Endothelial cell of hepatic sinusoid (primary cell): ENCODE data around the gene VSIG2.

Experiments used
- in situ Hi-C: cut with HindIII; loops from 2 replicates; pipeline ENCODE4 v1.10.0; 2017; ENCODE audit warnings: low sequenced_read_pairs

Gene VSIG2

DNA sequence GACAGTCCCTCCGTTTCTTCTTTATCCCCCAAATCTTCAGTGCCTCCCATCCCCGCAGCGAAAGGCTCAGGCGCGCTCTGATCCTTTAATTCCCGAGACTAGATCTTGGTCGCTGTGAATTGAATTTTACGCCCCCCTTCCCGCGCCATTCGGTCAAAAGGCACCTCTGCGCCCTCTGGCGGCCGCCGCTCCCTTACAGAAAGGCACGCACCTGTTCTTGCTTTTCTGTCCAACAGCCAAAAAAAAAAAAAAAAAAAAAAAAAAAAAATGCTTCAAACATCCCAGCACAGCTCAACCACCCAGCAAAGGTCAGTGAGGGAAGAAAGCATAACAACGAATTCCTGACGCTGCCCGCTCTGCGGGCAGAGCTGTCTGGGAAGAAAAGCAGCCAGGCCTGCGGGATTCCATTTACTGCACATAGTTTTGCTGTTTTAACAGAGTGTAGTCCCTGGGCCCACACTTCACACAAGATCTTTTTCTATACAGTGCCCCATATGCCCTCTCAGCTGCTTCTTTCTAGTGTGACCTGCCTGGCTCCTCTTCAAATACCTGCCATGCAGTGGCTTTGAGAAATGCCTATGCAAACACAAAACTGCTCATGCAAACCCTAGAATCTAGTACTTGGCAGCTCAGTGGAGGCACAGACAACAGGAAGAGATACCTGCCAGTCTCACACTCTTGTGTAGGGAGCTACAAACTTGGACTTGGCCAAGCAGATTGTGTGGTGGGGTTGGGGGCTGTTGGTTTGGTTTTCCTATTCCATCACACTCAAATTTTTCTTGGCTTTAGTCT lies 11.3 kb upstream of the VSIG2 start:
- in situ Hi-C loops, result no loop called here

- in situ Hi-C loops, result no loop called here
Observed at GRCh38 chr11:124762624-124763155, 10.6 kb upstream of the VSIG2 start.

DNA sequence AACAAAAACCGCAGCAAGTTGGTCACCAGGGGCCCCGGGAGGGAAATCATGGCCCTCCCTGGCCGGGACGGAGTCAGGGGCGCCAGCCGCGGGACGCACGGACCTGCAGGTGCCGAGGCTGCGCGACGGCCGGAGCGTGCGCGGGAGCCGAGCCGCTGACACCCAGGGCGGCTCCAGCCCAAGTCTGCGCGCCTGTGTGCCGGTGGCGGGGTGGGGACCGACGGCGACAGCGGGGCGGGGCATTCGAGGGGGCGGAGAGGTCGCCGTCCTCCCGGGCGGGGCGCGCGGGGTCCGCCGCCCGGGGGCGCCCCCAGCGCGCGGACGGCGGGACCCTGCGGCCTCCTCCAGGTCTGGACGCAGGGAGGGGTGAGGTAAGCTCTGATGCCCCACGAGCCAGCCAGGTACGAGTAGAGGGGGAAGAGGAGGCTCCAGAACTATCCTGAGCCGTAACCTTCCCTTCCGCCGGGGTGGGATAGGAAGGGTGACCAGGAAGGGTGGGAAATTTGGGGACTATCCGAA lies 10.1 kb upstream of the VSIG2 start, which contains the start of gene ESAM:
ESAM (minus strand) TSS at position 186 of the 519 bp plus-strand sequence; CDS start at position 50, 136 bp downstream.
- in situ Hi-C loops, result no loop called here

DNA sequence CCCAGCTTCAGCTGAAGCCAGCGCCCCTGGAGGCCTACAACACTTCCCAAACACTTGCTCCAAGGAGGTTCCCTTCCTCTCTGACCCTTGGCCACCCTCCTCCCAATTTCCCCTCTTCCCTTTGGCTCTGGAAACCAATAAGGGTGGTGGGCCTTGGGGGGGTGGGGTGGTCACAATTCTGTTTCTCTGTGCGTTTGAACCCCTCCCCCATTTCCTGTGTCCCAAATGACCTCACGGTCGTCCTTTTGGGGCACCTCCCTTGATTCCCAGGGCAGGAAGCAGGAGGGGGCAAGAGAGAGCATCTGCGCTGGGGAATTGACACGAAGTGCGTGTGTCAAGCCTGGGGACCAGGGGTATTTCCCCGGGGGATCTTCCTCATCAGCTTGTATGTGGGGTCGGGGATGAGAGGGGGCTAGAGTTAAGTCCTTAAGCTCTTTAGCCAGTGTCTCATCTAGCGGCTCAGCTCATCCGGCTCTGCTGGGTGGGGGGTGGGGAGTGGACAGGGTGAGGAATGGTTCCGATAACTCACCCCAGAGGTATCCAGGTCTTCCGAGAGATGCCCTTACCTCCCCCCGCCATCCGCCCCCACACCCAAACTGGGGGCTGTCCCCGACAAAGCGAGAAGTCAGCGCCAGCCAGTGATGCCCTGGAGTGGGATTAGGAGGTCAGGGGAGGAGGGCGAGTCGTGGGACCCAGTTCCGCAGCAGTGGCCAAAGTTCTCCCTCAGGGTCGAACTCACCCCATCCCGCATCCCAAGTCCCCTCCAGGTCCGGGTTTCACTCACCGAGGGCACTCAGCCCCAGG lies 9.4 kb upstream of the VSIG2 start:
- in situ Hi-C loops, result no loop called here

- in situ Hi-C loops, result no loop called here
Observed at GRCh38 chr11:124760806-124761205, 8.8 kb upstream of the VSIG2 start.

DNA sequence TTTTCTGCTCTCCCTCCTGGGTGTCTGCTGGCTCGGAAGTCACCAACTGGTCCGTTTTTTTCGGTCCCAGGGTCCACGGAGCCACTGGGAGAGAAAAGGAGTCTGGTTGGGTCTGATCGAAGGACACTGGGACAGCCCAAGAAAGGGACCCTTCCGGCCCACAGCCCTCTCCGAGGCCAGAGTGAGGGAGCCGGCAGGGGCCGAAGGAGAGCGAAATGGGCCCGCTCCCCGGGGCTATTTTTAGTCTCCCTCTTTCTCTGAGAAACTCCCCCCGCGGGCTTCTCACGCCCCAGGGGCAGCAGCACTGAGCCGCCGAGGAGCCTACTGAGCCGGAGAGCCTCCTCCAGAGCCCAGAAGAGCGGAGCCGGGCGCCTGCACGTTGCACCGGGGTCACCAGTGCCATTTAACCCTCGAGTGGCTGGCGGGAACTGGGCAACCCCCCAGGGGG lies 8.2 kb upstream of the VSIG2 start:
- in situ Hi-C loops, result no loop called here

DNA sequence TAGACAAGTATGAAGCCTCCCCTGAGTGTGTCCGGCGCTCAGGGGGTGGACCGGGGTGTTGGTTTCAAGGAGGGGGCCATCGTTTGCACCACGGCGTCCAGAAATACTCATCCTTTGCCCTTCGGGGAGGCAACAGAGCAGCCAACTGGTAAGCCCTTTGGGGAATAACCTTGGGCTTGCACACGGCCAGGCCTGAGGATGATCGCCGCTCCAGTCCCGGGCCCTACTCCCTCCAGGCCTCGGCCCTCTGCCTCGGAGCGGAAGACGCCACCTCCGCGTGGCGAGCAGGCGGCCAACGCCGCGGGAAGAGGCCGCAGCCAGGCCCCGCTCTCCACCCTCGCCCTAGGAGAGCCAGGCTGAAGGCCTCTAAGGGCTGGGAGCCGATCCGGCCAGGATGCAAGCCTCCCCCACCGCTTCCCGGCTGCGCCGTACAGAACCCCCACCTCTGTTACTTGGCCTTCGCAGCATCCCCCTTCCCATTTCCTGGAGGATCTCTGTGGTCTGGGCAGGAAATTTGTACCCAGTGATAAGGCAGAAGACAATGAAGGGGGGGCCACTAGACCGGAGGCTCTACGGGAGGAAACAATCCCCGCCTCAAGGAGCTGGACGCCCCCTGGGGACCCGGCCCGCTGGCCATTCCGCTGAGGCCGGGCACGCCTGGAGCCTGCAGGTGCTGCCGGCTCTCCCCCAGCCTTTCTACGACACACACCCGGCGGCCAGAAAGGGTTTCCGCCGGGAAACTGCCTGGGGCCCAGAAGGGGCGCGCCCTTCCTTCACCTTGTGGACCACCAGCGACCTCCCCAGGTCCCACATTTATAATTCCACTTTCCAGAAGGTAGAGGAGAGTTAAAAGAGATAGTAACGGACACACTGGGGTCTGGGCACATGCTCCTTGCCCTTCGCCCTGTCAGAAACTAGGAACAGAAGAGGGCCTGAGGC lies 7.5 kb upstream of the VSIG2 start:
- in situ Hi-C loops, result no loop called here

- in situ Hi-C loops, result no loop called here
Observed at GRCh38 chr11:124758355-124759265, 6.6 kb upstream of the VSIG2 start.

GRCh38 chr11:124757320-124757719 lies 5.3 kb upstream of the VSIG2 start:
- in situ Hi-C loops, result no loop called here

GRCh38 chr11:124756753-124757227 lies 4.7 kb upstream of the VSIG2 start:
- in situ Hi-C loops, result no loop called here

DNA sequence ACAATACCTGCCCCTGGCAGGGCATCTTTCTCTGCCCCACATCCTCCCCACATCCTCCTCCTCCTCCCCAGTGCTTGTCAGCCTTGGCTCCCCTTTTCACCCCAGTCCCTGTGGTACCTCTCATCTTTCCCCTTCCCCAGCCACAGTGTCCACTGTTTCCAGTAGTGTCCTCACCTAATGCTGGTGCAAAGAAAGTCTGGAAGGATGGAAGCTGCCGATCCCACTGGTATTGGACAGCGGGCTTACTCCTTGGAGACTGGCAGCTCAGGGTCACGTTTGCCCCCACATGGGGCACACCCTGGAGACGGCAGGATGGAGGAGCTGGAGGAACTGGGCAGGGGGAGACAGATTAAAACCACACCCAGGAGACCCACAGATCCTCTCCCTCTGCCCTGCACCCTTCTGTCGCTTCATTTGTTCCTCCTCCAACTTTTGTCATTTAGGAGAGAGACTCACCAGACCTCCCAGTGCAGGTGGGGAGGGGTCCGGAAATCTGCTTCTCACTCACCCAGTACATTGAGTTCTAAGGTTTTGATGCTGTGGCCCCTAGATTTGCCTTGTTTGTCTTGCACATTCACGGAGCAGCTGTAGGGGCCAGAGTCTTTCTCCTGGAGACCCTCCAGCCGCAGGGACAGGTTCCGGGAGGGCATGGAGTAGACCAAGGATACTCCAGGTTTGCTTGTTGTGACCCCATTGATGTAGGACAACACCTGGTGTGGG lies 4.1 kb upstream of the VSIG2 start:
- in situ Hi-C loops, result no loop called here

- in situ Hi-C loops, result no loop called here
Observed at GRCh38 chr11:124754710-124755109, 2.7 kb upstream of the VSIG2 start.

DNA sequence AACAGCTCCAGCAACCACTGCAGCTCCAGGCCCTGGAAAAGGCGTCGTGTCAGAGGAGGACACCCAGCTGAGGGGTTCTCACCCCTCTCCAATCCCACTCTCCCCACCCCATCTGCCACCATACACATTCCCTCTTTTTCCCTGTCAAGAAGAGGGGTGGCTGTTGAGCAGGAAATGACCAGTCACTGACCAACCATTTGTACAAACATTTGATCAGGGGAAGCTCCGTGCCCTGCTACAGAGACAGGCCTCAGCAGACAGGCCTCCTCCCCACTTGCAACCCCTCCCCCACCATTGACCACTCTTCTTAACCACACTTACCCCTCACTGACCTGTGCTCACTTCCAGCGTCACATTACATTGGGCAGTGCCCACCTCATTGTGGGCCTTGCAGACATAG lies 2.3 kb upstream of the VSIG2 start:
- in situ Hi-C loops, result no loop called here

DNA sequence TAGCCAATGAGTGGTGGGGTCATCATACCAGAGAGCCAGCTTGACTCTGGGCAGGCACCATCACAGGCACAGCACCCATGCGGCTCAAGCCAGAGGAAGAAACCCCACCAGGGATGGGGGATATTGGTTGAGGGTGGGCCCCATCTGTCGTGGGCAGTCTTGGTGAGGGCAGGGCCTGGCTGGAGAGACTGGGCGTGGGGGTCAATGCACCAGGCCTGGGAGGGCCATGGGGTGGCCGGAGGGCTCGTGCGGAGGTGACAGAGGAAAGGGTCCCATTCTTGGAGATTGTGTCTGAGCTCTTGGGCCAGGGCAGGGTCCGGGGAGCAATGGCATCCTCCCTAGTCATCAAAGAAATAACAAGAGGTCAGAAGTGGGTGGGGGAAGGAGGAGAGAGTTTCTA lies 1.6 kb upstream of the VSIG2 start:
- in situ Hi-C loops, result no loop called here

DNA sequence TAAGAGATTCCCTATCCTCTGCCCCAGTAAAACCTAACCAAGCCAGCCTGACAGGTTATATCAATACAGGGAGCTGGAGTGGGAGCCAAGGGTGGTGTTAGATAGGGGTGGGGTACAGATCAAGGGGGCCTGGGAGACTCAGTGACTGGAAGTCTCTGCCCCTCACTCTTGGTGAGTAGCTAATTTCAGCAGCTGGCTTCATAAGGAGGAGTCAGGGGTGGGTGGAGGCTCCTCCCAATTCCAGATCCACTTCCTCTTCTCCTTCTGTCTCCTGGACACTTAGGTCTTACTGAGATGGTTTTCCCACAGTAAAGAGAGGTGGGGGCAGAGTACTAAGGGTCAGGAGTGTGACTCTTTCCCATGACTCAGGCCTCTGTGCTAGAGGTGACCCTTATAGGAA lies 1.1 kb upstream of the VSIG2 start:
- in situ Hi-C loops, result no loop called here

DNA sequence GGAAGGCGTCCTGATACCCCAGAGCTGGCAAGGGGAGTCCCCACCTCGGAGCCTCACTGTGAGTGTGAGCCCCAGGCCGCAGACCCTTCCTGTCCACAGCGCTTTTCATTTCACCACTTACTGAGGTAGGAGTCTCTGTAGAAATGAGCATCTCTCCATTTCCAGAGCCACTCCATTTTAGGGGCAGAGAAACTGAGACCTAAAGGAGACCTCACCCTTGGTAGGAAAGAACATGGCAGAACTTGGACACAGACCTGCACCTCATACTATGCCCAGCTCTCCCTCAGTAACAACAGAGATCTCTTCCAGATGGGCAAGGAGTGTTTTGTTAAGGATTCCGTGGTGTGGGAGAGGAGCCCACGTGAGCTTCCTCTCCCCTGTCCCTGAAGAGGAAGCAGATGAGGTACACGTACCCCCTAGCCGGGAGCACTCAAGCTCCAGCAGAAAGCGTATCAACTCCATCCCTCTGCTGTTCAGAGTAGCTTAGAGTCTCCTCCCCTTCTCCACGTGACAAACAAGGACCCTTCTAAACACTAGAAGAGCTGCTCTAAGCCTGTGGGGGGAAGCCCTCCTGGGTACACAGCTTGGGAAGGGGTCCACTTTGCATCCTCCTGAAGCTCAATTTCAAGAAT lies 532 bp upstream of the VSIG2 start:
- in situ Hi-C loops, result no loop called here

- in situ Hi-C loops, result no loop called here
Observed at GRCh38 chr11:124751391-124751740, 689 bp downstream of the VSIG2 start.

DNA sequence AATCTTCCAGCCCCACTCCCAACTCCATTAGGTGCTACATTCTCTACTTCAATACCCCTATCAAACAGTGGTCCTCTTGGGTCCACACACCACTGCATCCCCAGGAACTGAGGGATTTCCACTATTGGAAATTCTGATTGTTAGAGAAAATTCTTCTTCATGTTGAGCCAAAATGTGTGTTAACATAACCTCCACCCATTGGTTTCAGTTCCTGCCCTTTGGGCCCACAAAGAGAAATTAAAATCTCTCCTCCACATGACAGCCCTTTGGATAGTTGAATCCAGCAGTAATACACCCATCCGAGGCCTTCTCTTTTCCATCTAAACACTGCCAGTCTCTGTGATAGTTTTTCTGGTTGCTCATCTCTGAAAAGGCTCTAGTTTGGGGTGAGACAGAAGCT lies 2.1 kb downstream of the VSIG2 start:
- in situ Hi-C loops, result no loop called here
